Body of pancreas (tissue), 4 donors: ENCODE measurements around the gene IKZF3. TPM values are rescaled to one million over a fixed set of nuclear protein-coding genes. Genes with fewer than 3 reads are reported as not detected.
A peak's percentile ranks its signal among the peaks of the same experiment; 100 is the strongest.

Source experiments
- ATAC-seq: fragments of 150-250 bp; one replicate; pipeline ENCODE4 v1.9.1; 2016
- DNase-seq, 4 donors: peaks; one replicate each; pipeline ENCODE4 v3.0.0-alpha.2; 2019
- H3K27ac ChIP-seq, 4 donors: fragments of 200-600 bp; sonication (generic); 1 replicate in 3 of 4; 2 replicates in 1 of 4; pipeline versions ENCODE4 v1.5.1 to v1.6.1; 2016 to 2019; ENCODE audit warnings: mild to moderate bottlenecking in 1 of 4, mixed read lengths in 1 of 4, moderate library complexity in 1 of 4
- H3K27me3 ChIP-seq, 2 donors: fragments of 200-600 bp; sonication (generic); one replicate each; pipeline ENCODE4 v1.6.0; 2016; ENCODE audit warnings: mild to moderate bottlenecking in 1 of 2
- H3K36me3 ChIP-seq, 2 donors: fragments of 200-600 bp; sonication (generic); replicated peaks in 1 of 2; 2 replicates each; pipeline ENCODE4 v1.5.1; 2016; ENCODE audit warnings: low read depth in 2 of 2; ENCODE audit not compliant: insufficient read depth in 1 of 2
- H3K4me1 ChIP-seq: fragments of 200-600 bp; sonication (generic); one replicate; pipeline ENCODE4 v1.6.0; 2016
- H3K4me3 ChIP-seq, 2 donors: fragments of 200-600 bp; sonication (generic); 1 replicate in 1 of 2; 2 replicates in 1 of 2; pipeline ENCODE4 v1.5.1; 2016 to 2019
- H3K9me3 ChIP-seq, 3 donors: fragments of 200-600 bp; sonication (generic); 1 replicate in 2 of 3; 2 replicates in 1 of 3; pipeline ENCODE4 v1.5.1; 2016
- POLR2A ChIP-seq, 3 donors: fragments of 450-650 bp; IDR thresholded peaks; one replicate each; pipeline ENCODE4 v1.6.1; 2016; ENCODE audit warnings: antibody characterized with exemption in 3 of 3, mild to moderate bottlenecking in 2 of 3
- WGBS, 2 donors: methylation state at CpG; one replicate each; pipeline ENCODE4 v1.1.5; 2017; 5-methylcytosine and 5-hydroxymethylcytosine counted together
- intact Hi-C: fragments of 100-400 bp; cut with DNase I; formaldehyde crosslinking; loops from one replicate; pipeline ENCODE4 v1.15.1; 2023
- total RNA-seq, 2 donors: library from RNA; depleted of rRNA; stranded (reverse); fragments of >200 nt; gene quantifications; one replicate each; pipeline ENCODE4 v1.1.0, GENCODE V29; 2016
- TF ChIP-seq, protein P1 (sequence below), 7 experiments: fragments of 450-650 bp in 4 of 7; fragments of 200-600 bp in 3 of 7; sonication (generic) in 3 of 7; IDR thresholded peaks; one replicate each; pipeline ENCODE4 v1.5.1; 2016 to 2019; ENCODE audit warnings: antibody characterized with exemption in 7 of 7

The IKZF3 gene
- total RNA-seq, 2 donors from 2014 or later: 0.78 to 0.99 TPM

DNA sequence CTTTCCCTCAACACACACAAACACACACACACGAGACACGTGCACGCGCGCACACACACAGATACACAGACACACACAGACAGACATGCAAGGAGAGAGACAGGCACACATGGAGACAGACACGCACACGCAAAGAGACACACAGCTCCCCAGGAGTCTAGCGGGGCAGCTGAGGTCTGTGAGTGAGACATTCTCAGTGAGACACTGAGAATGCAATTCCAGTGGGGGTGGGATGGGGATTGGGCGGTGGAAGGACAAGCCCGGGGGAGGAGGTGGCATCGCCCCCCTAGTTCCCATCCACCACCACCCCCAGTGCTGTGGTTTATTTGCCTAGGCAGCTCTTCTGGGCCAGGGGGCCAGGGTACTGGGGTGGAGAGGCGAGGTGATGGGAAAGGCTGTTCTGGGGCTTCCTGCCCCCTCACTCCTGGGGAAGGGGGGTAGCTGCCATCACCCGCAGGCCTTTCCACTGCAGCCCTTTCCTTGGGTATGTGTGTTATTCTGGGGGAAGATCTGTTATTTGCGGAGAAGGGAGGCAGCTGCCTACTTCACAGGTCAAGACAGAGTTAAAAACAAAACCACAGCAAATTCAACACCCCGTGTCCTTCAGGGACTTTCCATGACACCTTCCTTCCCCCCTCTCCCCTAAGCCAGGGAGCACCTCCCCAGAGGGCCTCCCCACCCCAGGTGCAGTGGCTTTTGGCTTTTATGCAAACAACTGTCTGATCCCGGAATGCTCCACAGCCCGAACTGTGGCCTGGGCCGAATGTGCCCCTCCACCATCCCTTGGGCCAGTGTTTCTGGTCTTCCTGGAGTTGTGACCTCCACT is 108.3 kb downstream of the IKZF3 start:
- intact Hi-C loops: loop anchor here (5.0 kb wide), 1 partner anchor 143 kb away; no protein-coding TSS in a partner anchor
- TF ChIP-seq, protein P1, sequence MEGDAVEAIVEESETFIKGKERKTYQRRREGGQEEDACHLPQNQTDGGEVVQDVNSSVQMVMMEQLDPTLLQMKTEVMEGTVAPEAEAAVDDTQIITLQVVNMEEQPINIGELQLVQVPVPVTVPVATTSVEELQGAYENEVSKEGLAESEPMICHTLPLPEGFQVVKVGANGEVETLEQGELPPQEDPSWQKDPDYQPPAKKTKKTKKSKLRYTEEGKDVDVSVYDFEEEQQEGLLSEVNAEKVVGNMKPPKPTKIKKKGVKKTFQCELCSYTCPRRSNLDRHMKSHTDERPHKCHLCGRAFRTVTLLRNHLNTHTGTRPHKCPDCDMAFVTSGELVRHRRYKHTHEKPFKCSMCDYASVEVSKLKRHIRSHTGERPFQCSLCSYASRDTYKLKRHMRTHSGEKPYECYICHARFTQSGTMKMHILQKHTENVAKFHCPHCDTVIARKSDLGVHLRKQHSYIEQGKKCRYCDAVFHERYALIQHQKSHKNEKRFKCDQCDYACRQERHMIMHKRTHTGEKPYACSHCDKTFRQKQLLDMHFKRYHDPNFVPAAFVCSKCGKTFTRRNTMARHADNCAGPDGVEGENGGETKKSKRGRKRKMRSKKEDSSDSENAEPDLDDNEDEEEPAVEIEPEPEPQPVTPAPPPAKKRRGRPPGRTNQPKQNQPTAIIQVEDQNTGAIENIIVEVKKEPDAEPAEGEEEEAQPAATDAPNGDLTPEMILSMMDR (IDR thresholded peaks at IDR 0.05): no peak
- TF ChIP-seq POLR2A (IDR thresholded peaks at IDR 0.05): no peak
- Histone ChIP-seq H3K4me3 (no peak overlapping the region), H3K27ac (peak overlapping the region in 1 of 4 donors; percentile 93), H3K27me3 (no peaks in the 10 kb centered on the region), H3K9me3 (no peaks in the 10 kb centered on the region), H3K4me1 (peaks cover 29% of the 10 kb centered on the region), H3K36me3 (no peaks in the 10 kb centered on the region)
- 53 to 55% methylated on average over 13 to 17 of the region's 18 CpGs for WGBS, 2 donors
- DNase-seq: no peak
- no peak for ATAC-seq

- peak overlapping the region; percentile 10 to 55 for H3K4me3 ChIP-seq
- intact Hi-C loops: loop anchor here (5.0 kb wide), 1 partner anchor 143 kb away; no protein-coding TSS in a partner anchor
- no peaks in the 10 kb centered on the region for H3K9me3 ChIP-seq
- no peaks in the 10 kb centered on the region for H3K27me3 ChIP-seq
- H3K4me1 ChIP-seq: peaks cover 36% of the 10 kb centered on the region
- no peak for DNase-seq
- ATAC-seq: no peak
- 37 to 61% methylated on average over 12 to 18 of the region's 21 CpGs for WGBS, 2 donors
- H3K27ac ChIP-seq: peak overlapping the region; percentile 79 to 93 (median 84)
- H3K36me3 ChIP-seq: no peaks in the 10 kb centered on the region
- TF ChIP-seq, protein P1 (IDR thresholded peaks at IDR 0.05): no peak
- no peak for TF ChIP-seq POLR2A (IDR thresholded peaks at IDR 0.05)
Observed at GRCh38 chr17:39754958-39755553, 109.1 kb downstream of the IKZF3 start.

GRCh38 chr17:39754161-39754957 is 109.8 kb downstream of the IKZF3 start:
- peak overlapping the region; percentile 79 to 93 (median 84) for H3K27ac ChIP-seq
- TF ChIP-seq, protein P1 (IDR thresholded peaks at IDR 0.05): peak; percentile 96 to 100 (median 99)
- peak; percentile 48 to 84 (median 83) for TF ChIP-seq POLR2A (IDR thresholded peaks at IDR 0.05)
- H3K4me1 ChIP-seq: peaks cover 43% of the 10 kb centered on the region
- 0% methylated on average over 2 to 43 of the region's 91 CpGs for WGBS, 2 donors
- DNase-seq (peak; percentile 90 to 95 (median 92)), ATAC-seq (peak; percentile 83)
- H3K27me3 ChIP-seq: no peaks in the 10 kb centered on the region
- no peaks in the 10 kb centered on the region for H3K36me3 ChIP-seq
- peak overlapping the region; percentile 16 to 55 for H3K4me3 ChIP-seq
- H3K9me3 ChIP-seq: no peaks in the 10 kb centered on the region
- intact Hi-C loops: no loop called here

- DNase-seq: peak; percentile 50 to 65 (median 57)
- intact Hi-C loops: no loop called here
- TF ChIP-seq, protein P1 (IDR thresholded peaks at IDR 0.05): no peak
- TF ChIP-seq POLR2A (IDR thresholded peaks at IDR 0.05): peak in 2 of 3 donors; percentile 8
Observed at GRCh38 chr17:39753514-39754160, 110.5 kb downstream of the IKZF3 start.

More at GRCh38 chr17:39753514-39754160, 110.5 kb downstream of the IKZF3 start:
- WGBS, 2 donors: 10 to 31% methylated on average over 12 to 40 of the region's 55 CpGs
- peak; percentile 19 for ATAC-seq
- Histone ChIP-seq H3K9me3 (no peaks in the 10 kb centered on the region), H3K36me3 (no peaks in the 10 kb centered on the region), H3K27me3 (no peaks in the 10 kb centered on the region), H3K4me3 (peak overlapping the region; percentile 16 to 55), H3K27ac (peak overlapping the region; percentile 79 to 93 (median 84)), H3K4me1 (peaks cover 48% of the 10 kb centered on the region)
